HG03354 (cell line): ENCODE results near the gene ASB12.
A peak's percentile ranks its signal among the peaks of the same experiment; 100 is the strongest.
"Not testable (repeated sequence)": the region's sequence is repeated elsewhere in the genome, so short reads cannot be mapped to it uniquely, and the experiment has no call there.

Experiments used
- ATAC-seq: cut with Tn5 transposase; IDR thresholded peaks from one replicate; pipeline ENCODE4 v1.9.1; 2021; ENCODE audit warnings: mild to moderate bottlenecking; ENCODE audit not compliant: unreplicated experiment, poor library complexity, severe bottlenecking

ASB12 gene, protein sequence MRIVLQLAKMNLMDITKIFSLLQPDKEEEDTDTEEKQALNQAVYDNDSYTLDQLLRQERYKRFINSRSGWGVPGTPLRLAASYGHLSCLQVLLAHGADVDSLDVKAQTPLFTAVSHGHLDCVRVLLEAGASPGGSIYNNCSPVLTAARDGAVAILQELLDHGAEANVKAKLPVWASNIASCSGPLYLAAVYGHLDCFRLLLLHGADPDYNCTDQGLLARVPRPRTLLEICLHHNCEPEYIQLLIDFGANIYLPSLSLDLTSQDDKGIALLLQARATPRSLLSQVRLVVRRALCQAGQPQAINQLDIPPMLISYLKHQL

DNA sequence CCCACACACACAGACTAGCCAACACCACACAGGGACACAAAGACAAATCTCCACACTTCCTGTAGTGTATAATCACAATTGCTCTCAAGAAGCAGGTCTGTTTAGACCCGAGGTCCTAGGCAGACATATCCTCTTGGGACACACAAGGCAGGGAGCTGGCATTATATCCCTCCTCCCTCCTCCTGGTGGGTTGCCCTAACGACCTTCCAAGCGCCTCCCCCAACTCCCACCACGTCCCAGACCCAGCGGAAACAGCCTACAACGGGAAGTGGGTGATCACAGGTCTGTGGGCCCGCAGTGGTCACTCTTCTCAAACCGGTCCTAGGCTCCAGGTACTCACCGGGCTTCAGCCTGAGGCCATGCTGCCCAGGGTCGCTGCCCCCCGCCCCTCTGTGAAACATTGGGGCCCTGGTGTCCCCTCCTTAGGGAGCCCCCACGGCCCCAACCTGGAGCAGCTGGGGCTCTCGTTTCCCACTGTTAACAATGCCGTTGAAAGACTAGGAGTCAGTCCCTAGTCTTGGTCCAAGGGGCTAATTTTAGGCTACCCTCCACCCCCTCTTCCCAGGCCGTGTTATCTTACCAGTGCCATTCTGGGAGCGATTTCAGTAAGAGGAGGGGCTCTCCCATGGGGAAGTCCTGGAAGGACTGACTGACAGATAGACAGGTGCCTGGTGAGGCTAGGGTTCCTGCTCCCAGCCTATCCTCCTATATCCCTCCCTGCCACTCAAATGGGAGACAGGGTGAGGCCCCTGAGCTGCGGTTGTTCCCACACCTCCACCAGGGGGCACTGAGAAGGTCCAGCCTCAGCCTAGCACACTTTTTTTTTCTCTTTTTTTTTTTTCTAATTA is at the start of gene ASB12:
ASB12 (minus strand) TSS at position 485 of the 848 bp plus-strand sequence. CDS start 4,957 bp downstream, outside the sequence.
- ATAC-seq: no peak

DNA sequence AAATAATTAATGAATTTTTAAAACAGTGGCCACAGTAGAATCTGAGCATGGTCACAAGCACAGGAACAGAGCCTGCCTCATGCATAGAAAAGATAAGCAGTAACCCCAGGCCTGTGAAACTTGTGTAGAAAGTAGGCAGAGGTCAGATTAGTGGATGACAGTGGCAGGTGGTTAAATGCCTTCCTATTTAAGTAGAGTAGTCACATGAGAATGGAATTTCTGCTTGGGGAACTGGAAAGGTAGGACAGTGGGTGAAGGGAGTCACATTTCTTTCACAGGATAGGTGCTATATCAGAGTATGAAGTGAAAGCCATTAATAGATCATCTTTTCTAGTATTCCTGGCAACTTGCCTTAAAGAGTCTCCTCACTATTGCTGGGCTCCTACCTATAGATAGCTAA is 34.9 kb upstream of the ASB12 start:
- no peak for ATAC-seq

DNA sequence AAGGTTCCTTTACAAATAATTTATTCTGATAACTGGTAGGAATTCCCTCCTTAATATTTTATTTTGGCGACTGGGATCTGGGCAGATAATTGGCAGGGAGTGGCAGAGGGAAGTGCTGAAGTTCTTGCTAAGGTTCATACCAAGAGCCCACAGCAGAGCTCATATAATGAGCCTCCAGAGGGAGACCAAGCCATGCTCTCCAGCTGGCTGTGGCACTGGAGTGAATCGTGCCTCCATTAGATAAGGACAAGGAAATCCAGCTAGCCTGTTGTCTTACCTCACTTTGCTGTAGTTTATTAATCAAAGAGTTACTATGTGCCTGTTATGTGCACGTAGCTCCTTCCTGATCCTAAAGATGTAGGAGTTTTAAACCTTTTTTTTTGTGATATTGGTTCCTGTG is 1.3 kb downstream of the ASB12 start:
- ATAC-seq: no peak

- no peak for ATAC-seq
These were observed 12.4 kb downstream of the ASB12 start for GRCh38 chrX:64218023-64218422.

GRCh38 chrX:64213989-64214388 is 16.4 kb downstream of the ASB12 start:
- ATAC-seq: not testable (repeated sequence)

DNA sequence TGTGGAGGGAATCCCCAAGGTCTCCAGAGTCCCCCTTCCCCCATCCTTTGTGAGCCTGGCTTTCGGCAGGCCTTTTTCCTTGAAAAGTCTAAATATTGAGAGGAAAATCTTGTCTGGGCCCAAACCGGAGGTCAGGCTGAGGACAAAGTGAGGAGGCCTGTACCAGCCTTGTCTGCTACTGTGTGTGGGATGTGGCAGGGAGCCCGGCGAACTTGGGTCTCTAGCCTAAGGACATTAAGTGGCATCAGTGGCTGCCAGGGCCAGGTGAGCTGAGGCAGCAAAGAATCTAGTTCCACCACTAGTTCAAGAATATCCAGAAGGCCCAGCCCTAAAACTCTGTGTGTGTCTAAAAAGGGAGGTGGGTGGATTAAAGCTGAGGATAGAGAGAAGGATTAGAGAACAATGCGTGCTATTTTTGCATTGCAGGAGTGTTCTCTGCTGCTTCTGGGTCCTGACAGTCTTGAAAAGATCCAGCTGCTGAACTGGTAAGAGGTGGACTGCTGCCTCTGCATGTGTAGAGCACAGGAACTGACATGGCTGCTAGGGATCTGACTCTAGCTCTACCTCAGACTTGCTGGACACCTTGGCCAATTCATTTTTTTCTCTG is 23.7 kb downstream of the ASB12 start:
- ATAC-seq: no peak

GRCh38 chrX:64205735-64206501 is 24.5 kb downstream of the ASB12 start:
- peak; percentile 87 for ATAC-seq

GRCh38 chrX:64205441-64205734 is 25.0 kb downstream of the ASB12 start, which contains the start of gene AMER1:
TSS of gene AMER1 (minus strand) at chrX:64205708. CDS start at chrX:64193286, 12,422 bp downstream.
- ATAC-seq: peak; percentile 50

DNA sequence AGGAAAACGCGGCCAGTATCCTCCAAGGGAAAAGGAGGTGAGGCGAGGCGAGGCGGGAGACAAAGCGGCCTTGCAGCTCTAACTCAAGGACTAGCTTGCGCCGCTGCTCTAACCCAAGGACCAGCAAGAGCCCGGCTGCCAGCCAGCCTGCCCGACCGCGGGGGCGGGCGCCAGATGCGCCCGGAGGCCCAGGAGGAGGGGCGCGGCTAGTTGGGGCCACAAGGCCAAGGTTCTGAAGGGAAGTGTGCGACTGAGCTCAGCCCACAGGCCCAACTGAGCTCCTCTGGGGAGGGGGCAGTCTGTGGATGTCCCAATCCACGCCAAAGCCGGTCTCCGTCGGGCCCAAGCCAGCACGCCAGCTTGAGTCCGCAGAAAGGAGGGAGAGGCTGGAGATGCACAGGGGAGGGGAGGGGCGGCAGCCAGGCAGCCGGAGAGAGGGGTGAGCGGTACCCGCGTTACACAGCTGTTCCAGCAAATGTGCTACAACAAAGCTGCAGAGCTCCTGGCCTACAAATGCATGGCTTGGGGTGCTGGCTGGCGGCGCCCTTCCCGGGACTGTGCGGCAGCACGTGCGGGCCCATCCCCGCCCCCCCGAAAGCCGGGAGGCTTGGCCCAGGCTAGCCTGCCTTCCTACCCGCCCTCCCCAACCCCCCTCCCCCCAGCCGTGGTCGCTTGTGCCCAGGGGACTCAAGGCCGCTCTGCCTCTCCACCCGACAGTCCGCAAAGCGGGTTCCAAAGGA is 25.5 kb downstream of the ASB12 start:
- ATAC-seq: peak; percentile 19

GRCh38 chrX:64204252-64204651 is 26.2 kb downstream of the ASB12 start:
- no peak for ATAC-seq

DNA sequence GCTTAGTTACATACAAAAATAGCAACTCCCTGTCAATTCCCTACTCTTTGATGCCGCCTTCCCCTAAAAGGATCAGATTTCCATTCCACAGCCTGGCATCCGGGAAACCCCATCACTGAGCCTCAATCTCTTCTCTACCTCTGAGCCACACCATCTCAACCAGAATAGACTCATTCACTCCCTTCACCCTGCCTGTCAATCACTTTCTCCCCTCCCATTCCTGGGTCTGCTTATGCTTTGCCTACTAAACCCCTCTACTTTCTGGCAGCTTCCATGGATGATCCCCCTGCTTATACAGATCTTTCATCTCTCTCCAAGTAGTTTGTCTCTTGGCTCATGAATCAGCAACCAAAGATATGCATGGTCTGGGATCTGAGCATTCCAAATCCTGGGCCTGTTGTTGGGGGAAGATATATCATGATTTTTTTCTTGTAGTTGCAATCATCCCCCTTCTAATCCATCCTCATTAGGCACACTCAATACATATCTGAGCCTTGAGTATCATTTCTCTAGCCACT is 27.5 kb downstream of the ASB12 start:
- ATAC-seq: no peak

GRCh38 chrX:64198036-64198435 is 32.4 kb downstream of the ASB12 start:
- ATAC-seq: no peak

GRCh38 chrX:64196606-64197005 is 33.8 kb downstream of the ASB12 start:
- ATAC-seq: no peak

- no peak for ATAC-seq
These were observed 34.5 kb downstream of the ASB12 start for GRCh38 chrX:64195862-64196261.

DNA sequence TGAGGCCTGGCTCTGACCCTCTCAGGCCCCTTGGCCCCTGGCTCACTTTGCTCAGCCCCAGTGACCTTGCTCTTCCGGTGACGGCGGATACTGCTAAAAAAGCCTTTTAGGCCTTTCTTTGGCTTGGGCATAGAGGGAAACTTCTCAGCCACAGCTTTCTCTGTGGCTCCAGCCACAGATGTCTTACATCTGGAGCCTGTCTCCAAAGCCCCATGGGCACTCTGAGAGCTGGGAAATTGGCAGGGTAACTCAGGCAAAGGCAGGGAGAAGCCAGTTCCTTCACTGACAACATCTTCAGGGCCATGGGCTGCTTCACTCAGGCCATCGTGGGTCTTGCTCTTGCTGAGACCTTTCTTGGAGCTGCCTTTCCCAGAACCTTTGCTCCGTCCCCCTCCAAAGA is 37.7 kb downstream of the ASB12 start:
- no peak for ATAC-seq

DNA sequence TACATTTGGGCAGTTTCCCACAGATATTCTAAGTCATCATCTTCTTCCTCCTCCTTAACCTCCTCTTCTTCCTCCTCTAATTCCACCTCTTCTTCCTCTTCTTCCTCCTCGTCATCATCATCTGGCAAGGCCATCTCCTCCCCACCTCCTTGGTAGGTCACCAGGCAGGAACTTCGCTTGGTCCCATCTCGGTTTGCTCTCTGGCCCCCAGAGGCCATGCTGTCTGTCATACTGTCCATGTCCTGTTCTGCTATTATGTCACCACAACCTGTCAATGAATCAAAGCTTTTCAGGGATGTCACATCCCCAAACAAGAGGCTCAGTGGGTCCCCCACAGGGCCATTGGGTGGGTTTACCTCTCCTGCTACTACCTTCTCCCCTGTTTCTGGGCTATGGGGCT is 38.4 kb downstream of the ASB12 start:
- no peak for ATAC-seq

DNA sequence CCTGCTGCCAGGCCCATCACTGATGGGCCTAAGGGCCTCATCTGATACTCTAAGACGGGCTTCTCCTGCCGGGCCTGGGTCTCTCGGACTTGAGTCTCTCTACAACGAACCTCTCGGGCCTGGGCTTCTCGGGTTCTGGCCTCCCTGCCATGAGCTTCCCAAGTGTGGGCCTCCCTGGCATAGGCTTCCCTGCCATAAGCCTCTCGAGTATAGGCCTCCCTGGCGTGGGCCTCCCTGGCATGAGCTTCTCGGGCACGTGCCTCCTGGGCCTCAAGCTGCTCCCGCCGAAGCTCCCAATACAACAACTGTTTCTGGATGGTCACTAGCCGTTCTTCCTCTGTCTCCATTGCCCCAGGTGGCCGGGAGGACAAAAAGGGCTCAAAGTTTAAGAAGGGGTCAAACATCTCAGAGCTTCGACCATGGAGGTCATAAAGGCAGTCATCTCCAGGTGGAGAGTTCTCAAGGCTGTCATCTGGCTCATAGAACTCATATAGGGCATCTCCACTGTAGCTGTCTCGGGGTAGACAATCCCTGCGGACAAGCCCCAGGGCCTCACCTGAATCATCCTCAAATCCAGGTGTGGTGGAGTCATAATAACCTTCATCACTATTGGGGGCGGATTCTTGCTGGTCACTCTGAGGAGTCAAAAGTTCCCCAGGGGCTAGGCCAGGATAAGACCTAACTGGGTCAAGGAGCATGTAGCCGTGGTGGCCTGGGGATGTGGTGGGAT is 39.0 kb downstream of the ASB12 start:
- ATAC-seq: no peak

DNA sequence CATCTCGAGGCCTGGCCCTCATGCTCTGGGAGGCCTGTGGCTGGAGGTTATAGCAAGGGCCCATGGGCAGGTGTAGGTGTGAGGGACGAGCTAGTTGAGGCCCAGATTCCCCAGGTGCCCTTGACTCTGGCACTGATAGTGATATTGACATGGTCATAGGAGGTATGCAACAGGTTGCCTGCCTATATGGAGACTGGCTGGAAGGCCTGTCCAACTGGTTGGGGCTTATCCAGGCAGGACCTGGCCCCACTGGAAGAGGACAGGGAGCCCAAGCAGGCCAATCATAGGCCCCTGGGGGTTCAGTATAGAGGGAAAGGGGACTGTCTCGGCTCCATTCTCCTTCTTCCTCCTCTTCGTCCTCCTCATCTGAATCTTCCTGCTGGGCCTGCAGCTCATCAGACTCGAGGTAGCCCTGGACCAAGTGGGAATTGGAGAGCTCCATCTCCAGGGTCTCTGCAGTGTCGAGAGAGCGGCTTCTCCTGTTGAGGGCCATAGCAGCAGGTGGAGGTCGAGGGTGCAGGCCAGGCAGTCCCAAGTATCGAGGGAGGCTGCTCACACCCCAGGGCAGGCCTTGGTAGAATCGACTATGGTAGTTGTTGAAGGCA is 40.2 kb downstream of the ASB12 start:
- no peak for ATAC-seq
